NCI-H146 (cell line): Measurements from ENCODE around the gene GPATCH11.

ENCODE experiments used
- DNase-seq: peaks from one replicate; lab custom pipeline; 2025; lab: John Stamatoyannopoulos, UW

GPATCH11 gene

DNA sequence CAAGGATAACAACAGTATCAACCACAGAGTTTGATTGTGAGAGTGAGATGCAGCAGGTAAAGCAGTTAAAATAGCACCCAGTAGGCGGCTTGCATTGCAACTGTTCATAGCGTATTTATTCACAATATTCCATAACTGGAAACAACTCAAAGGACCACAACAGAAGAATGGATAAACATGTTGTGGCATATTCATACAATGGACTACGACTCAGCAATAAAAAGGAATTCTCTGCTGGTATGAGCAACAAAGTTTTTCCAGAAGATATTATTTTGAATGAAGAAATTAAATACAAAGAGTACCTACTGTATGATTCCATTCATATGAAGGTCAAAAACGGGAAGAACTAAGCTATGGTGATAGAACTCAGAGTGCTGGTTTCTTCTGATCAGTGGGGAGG is 25.2 kb downstream of the GPATCH11 start:
- DNase-seq: no peak

- DNase-seq: no peak
Observed at GRCh38 chr2:37110306-37111212, 26.2 kb downstream of the GPATCH11 start.

DNA sequence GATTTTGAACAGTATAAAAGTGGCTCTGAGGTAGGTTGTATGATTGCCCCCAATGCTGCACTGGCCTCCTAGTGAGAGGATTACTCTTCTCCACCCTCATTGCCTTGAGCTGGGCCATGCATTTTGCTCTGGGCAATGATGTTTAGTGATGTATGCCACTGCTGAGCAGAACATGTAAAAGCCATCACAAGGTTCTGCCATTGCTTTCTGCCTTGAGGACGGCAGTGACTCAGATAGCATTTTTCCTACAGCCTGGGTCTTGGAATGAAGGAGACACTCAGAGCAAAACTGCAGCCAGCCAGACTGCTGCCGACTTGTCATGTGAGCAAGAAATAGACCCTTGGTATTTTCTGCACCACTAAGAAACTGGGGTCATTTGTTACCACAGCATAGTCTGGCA is 27.6 kb downstream of the GPATCH11 start:
- DNase-seq: no peak

DNA sequence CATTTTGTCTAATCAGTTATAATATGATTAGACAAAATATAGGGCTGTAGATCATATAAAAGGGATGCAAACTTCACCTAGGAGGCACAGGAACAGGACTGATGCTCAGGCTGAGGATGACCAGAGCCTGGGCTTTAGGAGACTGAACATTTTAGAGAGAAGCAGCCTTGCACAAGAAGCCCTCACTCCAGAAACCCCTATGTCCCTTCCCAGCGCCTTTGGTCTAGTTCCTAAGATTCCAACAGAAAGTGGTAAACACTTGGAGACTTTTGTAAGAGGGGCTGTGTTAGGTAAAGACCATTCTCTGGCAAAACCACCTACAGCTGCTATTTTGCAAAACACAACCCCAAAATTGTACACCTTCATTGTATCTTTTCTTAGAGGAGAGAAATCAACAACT is 33.2 kb downstream of the GPATCH11 start:
- no peak for DNase-seq

- no peak for DNase-seq
Observed at GRCh38 chr2:37119157-37119556, 34.8 kb downstream of the GPATCH11 start.

- DNase-seq: no peak
Observed at GRCh38 chr2:37125416-37125815, 41.1 kb downstream of the GPATCH11 start.

DNA sequence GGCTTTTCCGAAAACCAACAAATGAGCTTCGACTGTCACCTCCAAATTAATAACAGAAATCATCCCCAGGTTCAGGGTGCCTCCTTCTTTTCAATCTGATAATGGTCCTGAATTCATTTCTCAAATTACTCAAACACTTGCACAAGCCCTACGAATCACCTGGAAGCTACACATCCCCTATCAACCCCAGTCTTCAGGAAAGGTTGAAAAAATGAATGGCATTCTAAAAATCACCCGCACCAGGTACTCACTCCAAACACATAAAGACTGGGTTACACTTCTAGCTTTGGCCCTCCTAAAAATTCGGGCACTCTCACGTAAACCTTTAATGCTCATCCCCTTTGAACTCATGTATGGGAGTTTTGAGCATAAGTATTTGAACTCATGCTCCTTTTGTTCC is 48.6 kb downstream of the GPATCH11 start:
- DNase-seq: no peak

DNA sequence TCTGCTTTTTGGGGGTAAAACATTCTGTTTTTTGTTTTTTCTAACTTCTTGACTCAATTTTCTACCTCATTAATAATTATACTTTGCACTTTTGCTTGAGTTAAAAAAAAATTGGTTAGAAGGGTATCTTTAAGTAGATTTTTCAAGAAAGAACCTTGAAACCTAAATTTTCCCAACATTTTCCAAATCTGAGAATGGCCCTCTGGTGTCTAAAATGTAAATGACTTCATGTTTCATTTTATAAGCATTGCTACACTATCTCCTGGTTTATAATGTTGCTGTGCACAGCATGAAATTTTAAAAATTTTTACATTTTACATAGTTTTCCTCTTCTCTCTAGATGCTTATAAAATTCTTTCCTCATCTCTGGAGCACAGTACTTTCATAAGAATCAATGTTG is 58.2 kb downstream of the GPATCH11 start:
- no peak for DNase-seq

DNA sequence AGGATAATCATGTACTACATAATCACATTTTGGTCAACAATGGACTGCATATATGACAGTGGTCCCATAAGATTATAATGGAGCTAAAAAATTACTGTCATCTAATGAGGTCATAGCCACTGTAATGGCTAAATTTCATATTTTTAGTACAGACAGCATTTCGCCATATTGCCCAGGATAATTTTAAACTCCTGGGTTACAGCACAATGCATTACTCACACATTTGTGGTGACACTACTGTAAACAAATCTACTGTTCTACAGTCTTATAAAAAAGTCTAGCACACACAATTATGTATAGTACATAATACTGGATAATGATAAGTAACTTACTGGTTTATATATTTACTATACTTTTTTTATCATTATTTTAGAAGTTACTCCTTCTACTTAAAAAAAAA is 59.7 kb downstream of the GPATCH11 start:
- DNase-seq: no peak

DNA sequence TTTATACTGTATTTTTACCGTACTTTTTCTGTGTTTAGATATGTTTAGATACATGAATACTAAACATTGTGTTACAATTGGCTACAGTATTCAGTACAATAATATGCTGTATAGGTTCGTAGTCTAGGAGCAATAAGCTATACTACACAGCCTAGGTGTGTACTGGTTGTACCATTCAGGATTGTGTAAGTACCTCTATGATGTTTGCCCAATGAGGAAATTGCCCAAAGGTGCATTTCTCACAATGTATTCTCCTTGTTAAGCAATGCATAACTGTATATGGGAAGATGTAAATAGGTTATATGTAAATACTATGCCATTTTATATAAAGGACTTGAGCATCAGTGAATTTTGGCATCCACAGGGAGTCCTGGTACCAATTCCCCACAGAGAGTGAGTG is 61.7 kb downstream of the GPATCH11 start:
- DNase-seq: no peak

- no peak for DNase-seq
Observed at GRCh38 chr2:37148325-37148724, 64.0 kb downstream of the GPATCH11 start.
